Measurements from ENCODE around the gene ZNF628.

Gene ZNF628

GRCh38 chr19:55463583-55464031 is 12.8 kb upstream of the ZNF628 start:
- H3K36me3 ChIP-seq (ENCODE audit: insufficient read depth, low read length) = no peaks in the 10 kb centered on the region
- no peak overlapping the region for H3K4me3 ChIP-seq (ENCODE audit: low read length, poor library complexity, severe bottlenecking)
- no peak overlapping the region for H2AFZ ChIP-seq (ENCODE audit: low read length)
- H3K27me3 ChIP-seq (ENCODE audit: insufficient read depth, low read length, poor library complexity, severe bottlenecking) = peaks cover 3% of the 10 kb centered on the region
- H3K4me1 ChIP-seq (ENCODE audit: insufficient read depth, low read length, poor library complexity, severe bottlenecking) = peaks cover 28% of the 10 kb centered on the region
- H4K20me1 ChIP-seq (ENCODE audit: insufficient read depth, low read length, poor library complexity, severe bottlenecking) = peaks cover 13% of the 10 kb centered on the region
- no peak overlapping the region for H3K4me2 ChIP-seq (ENCODE audit: low read depth, low read length, poor library complexity, severe bottlenecking)
- 0 out of 2 replicates have a peak, but pooled peaks cover 3% of the 10 kb centered on the region for H3F3A ChIP-seq (ENCODE audit: low read depth)
- peaks cover 19% of the 10 kb centered on the region for H3K79me2 ChIP-seq (ENCODE audit: insufficient read depth, low read length)
- H3K9me2 ChIP-seq (replicated peaks; ENCODE audit: low read depth, low read length) = no peaks in the 10 kb centered on the region
- TF ChIP-seq CTCF (conservative IDR thresholded peaks at IDR 0.05; ENCODE audit: low read length) (no peak), EZH2phosphoT487 (IDR thresholded peaks at IDR 0.05; ENCODE audit: borderline replicate concordance) (no peak)
- no peak overlapping the region for H3K9ac ChIP-seq (ENCODE audit: low read depth, low read length, poor library complexity, severe bottlenecking)
- H3K9me3 ChIP-seq (ENCODE audit: insufficient read depth, low read depth, low read length) = no peaks in the 10 kb centered on the region

DNA sequence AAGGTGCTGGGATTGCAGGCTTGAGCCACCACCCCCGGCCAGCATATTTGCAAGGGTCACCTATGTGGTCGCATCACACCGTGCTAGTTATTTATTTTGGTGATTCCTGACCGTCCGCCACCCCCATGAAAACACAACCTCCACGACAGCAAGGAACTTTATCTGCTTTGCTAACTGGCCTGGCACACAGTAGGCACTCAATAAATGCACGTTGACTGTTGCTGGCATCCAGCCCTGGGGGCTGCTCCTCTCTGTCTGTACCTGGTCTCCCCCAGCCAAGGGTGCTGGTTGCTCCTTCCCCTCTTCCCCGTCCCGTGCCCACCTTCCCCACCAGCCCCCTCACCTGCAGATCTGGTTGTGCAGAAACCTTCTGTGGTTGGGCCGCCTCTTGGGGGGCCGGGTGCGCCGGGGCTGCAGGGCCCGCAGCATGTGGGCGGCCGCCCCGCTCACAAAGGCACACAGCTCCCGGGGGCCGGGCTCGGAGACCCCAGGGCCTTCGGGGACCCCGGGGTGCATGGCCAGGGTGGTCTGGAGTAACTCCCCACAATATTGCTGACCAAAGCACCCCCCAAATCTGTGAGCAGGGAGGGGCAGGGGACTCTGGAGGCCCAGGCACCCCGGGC is 12.3 kb upstream of the ZNF628 start:
- 0 out of 2 replicates have a peak, but pooled peaks cover 3% of the 10 kb centered on the region for H3F3A ChIP-seq (ENCODE audit: low read depth)
- H3K4me3 ChIP-seq (ENCODE audit: low read length, poor library complexity, severe bottlenecking) = no peak overlapping the region
- H3K9me2 ChIP-seq (replicated peaks; ENCODE audit: low read depth, low read length) = no peaks in the 10 kb centered on the region
- TF ChIP-seq EZH2phosphoT487 (IDR thresholded peaks at IDR 0.05; ENCODE audit: borderline replicate concordance) = no peak
- TF ChIP-seq CTCF (conservative IDR thresholded peaks at IDR 0.05; ENCODE audit: low read length) = no peak
- H3K9ac ChIP-seq (ENCODE audit: low read depth, low read length, poor library complexity, severe bottlenecking) = no peak overlapping the region
- H4K20me1 ChIP-seq (ENCODE audit: insufficient read depth, low read length, poor library complexity, severe bottlenecking) = peaks cover 12% of the 10 kb centered on the region
- peaks cover 3% of the 10 kb centered on the region for H3K27me3 ChIP-seq (ENCODE audit: insufficient read depth, low read length, poor library complexity, severe bottlenecking)
- peaks cover 26% of the 10 kb centered on the region for H3K4me1 ChIP-seq (ENCODE audit: insufficient read depth, low read length, poor library complexity, severe bottlenecking)
- no peak overlapping the region for H2AFZ ChIP-seq (ENCODE audit: low read length)
- H3K36me3 ChIP-seq (ENCODE audit: insufficient read depth, low read length) = no peaks in the 10 kb centered on the region
- H3K79me2 ChIP-seq (ENCODE audit: insufficient read depth, low read length) = peaks cover 19% of the 10 kb centered on the region
- H3K9me3 ChIP-seq (ENCODE audit: insufficient read depth, low read depth, low read length) = no peaks in the 10 kb centered on the region
- no peak overlapping the region for H3K4me2 ChIP-seq (ENCODE audit: low read depth, low read length, poor library complexity, severe bottlenecking)

- H3K79me2 ChIP-seq (ENCODE audit: insufficient read depth, low read length) = peaks cover 17% of the 10 kb centered on the region
- H3K9me3 ChIP-seq (ENCODE audit: insufficient read depth, low read depth, low read length) = no peaks in the 10 kb centered on the region
- no peak within 1 kb of the TSS for H3K4me2 ChIP-seq (ENCODE audit: low read depth, low read length, poor library complexity, severe bottlenecking)
- no peaks in the 10 kb centered on the region for H3K36me3 ChIP-seq (ENCODE audit: insufficient read depth, low read length)
- H3K27me3 ChIP-seq (ENCODE audit: insufficient read depth, low read length, poor library complexity, severe bottlenecking) = peaks cover 3% of the 10 kb centered on the region
- no peak within 1 kb of the TSS for H3K4me3 ChIP-seq (ENCODE audit: low read length, poor library complexity, severe bottlenecking)
- H3K4me1 ChIP-seq (ENCODE audit: insufficient read depth, low read length, poor library complexity, severe bottlenecking) = peaks cover 21% of the 10 kb centered on the region
- H3K9ac ChIP-seq (ENCODE audit: low read depth, low read length, poor library complexity, severe bottlenecking) = no peak within 1 kb of the TSS
- TF ChIP-seq CTCF (conservative IDR thresholded peaks at IDR 0.05; ENCODE audit: low read length) (no peak), EZH2phosphoT487 (IDR thresholded peaks at IDR 0.05; ENCODE audit: borderline replicate concordance) (no peak)
- peaks cover 7% of the 10 kb centered on the region for H4K20me1 ChIP-seq (ENCODE audit: insufficient read depth, low read length, poor library complexity, severe bottlenecking)
- H3K9me2 ChIP-seq (replicated peaks; ENCODE audit: low read depth, low read length) = no peaks in the 10 kb centered on the region
- no peak within 1 kb of the TSS for H2AFZ ChIP-seq (ENCODE audit: low read length)
- 0 out of 2 replicates have a peak, but pooled peaks cover 3% of the 10 kb centered on the region for H3F3A ChIP-seq (ENCODE audit: low read depth)
Observed at GRCh38 chr19:55464662-55465054, 11.8 kb upstream of the ZNF628 start, which contains the start of gene C19orf85. Gene C19orf85 (minus strand): TSS chr19:55464751. CDS start chr19:55464554, 197 bp downstream.
